GM23338 (cell line): ENCODE results near the gene OSGIN1.

Experiments used
- CREB1 ChIP-seq: fragments of 250-450 bp; sonication (Bioruptor Pico); IDR thresholded peaks from 2 replicates; pipeline ENCODE4 v1.5.0; 2020; ENCODE audit warnings: low read depth, mild to moderate bottlenecking, moderate library complexity
- EZH2 ChIP-seq: fragments of 200-600 bp; sonication (generic); IDR thresholded peaks from one replicate; pipeline ENCODE4 v1.8.0; 2017; ENCODE audit warnings: antibody characterized with exemption, mild to moderate bottlenecking, low read depth; ENCODE audit not compliant: unreplicated experiment
- TF ChIP-seq, protein P1 (sequence below), 2 experiments: fragments of 200-600 bp in 1 of 2; sonication (generic) in 1 of 2; conservative IDR thresholded peaks; 2 replicates each; pipeline versions ENCODE4 v1.5.1 to v1.6.1; 2016 to 2017; ENCODE audit warnings: antibody characterized with exemption in 2 of 2, low read depth in 2 of 2, mild to moderate bottlenecking in 2 of 2, moderate library complexity in 1 of 2

- TF ChIP-seq, protein P1, sequence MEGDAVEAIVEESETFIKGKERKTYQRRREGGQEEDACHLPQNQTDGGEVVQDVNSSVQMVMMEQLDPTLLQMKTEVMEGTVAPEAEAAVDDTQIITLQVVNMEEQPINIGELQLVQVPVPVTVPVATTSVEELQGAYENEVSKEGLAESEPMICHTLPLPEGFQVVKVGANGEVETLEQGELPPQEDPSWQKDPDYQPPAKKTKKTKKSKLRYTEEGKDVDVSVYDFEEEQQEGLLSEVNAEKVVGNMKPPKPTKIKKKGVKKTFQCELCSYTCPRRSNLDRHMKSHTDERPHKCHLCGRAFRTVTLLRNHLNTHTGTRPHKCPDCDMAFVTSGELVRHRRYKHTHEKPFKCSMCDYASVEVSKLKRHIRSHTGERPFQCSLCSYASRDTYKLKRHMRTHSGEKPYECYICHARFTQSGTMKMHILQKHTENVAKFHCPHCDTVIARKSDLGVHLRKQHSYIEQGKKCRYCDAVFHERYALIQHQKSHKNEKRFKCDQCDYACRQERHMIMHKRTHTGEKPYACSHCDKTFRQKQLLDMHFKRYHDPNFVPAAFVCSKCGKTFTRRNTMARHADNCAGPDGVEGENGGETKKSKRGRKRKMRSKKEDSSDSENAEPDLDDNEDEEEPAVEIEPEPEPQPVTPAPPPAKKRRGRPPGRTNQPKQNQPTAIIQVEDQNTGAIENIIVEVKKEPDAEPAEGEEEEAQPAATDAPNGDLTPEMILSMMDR (conservative IDR thresholded peaks at IDR 0.05; ENCODE audit: low read depth in 2 of 2): no peak
- no peak for TF ChIP-seq CREB1
- no peak for TF ChIP-seq EZH2
Measured at GRCh38 chr16:83965444-83966152, 12.6 kb downstream of the OSGIN1 start.
